ENCODE measurements around the gene ZFAND2B. TPM values are rescaled to one million over a fixed set of nuclear protein-coding genes. Genes with fewer than 3 reads are reported as not detected.

The ZFAND2B gene
- total RNA-seq, 1 experiment from 2014 or later: 16.4 TPM

- Histone ChIP-seq H3K23ac (ENCODE audit: insufficient read length, low read depth, low read length) (no peak within 1 kb of the TSS), H3T11ph (ENCODE audit: low read length) (no peak within 1 kb of the TSS), H2BK12ac (ENCODE audit: insufficient read length, low read depth, low read length) (no peak within 1 kb of the TSS), H3K4ac (ENCODE audit: low read depth, low read length) (no peak within 1 kb of the TSS), H4K5ac (ENCODE audit: insufficient read length, low read depth, low read length) (no peak within 1 kb of the TSS), H2BK5ac (ENCODE audit: insufficient read length, low read length) (no peak within 1 kb of the TSS), H4K8ac (replicated peaks; ENCODE audit: insufficient read length, low read depth, low read length) (no peak within 1 kb of the TSS), H3K4me2 (ENCODE audit: insufficient read depth, insufficient read length, low read length) (peak within 1 kb of the TSS; percentile 72), H3K14ac (ENCODE audit: insufficient read depth, low read length) (0 out of 2 replicates have a peak within 1 kb of the TSS, but pooled peaks have one; percentile 42), H4K20me1 (ENCODE audit: control insufficient read depth, insufficient read depth, insufficient read length) (no peaks in the 10 kb centered on the region), H4K91ac (ENCODE audit: insufficient read length, low read depth, low read length) (no peak within 1 kb of the TSS), H3K9ac (ENCODE audit: extremely low read depth, insufficient read length, low read length) (no peak within 1 kb of the TSS), H3K56ac (ENCODE audit: insufficient read length, low read depth, low read length) (no peak within 1 kb of the TSS), H3K9me3 (ENCODE audit: control insufficient read depth, low read depth, low read length) (no peaks in the 10 kb centered on the region), H3K23me2 (ENCODE audit: insufficient read length, low read depth, low read length, poor library complexity, severe bottlenecking) (peaks cover 22% of the 10 kb centered on the region), H3K27ac (ENCODE audit: insufficient read length, low read depth, low read length) (no peak within 1 kb of the TSS), H2AK5ac (ENCODE audit: insufficient read length, low read length) (no peak within 1 kb of the TSS), H3K79me1 (ENCODE audit: insufficient read depth, low read depth, low read length, poor library complexity, severe bottlenecking) (no peaks in the 10 kb centered on the region), H3K18ac (ENCODE audit: insufficient read length, low read depth, low read length) (peak within 1 kb of the TSS; percentile 39), H3K4me1 (ENCODE audit: insufficient read depth, low read length) (peaks cover 3% of the 10 kb centered on the region; the same call in 1 of the 2 replicates), H2BK15ac (ENCODE audit: low read depth, low read length) (no peak within 1 kb of the TSS), H3K27me3 (ENCODE audit: insufficient read depth, low read length) (peaks cover 21% of the 10 kb centered on the region), H3K79me2 (ENCODE audit: insufficient read depth, low read length) (no peaks in the 10 kb centered on the region), H2BK20ac (ENCODE audit: low read depth, low read length, poor library complexity, severe bottlenecking) (no peak within 1 kb of the TSS), H2BK120ac (ENCODE audit: low read depth, low read length, poor library complexity, severe bottlenecking) (no peak within 1 kb of the TSS), H2AFZ (ENCODE audit: low read length) (no peak within 1 kb of the TSS)
- Mint-ChIP-seq H3K27me3 (ENCODE audit: low read depth) (peaks cover 77% of the 10 kb centered on the region), H3K36me3 (ENCODE audit: insufficient read depth in 1 of 3, low read depth in 3 of 3) (peaks cover 9 to 18% (median 11%) of the 10 kb centered on the region in 3 experiments; a peak in 5 of 7 replicates), H3K4me1 (peaks cover 26 to 32% of the 10 kb centered on the region in 2 experiments), H3K9me3 (peaks cover 0 to 2% of the 10 kb centered on the region in 2 experiments; a peak in 3 of 5 replicates), H3K27ac (no peak within 1 kb of the TSS), H3K4me3 (peak within 1 kb of the TSS; percentile 69 to 88)
- no CpG with 5 or more reads among the region's 76 CpGs for WGBS (ENCODE audit: extremely low coverage, insufficient read length, low lambda C conversion rate)
- DNase-seq: peak; percentile 91
- 0 out of 3 replicates have a peak, but pooled peaks have one; percentile 12 for TF ChIP-seq CTCF (conservative IDR thresholded peaks at IDR 0.05)
Measured at GRCh38 chr2:219253753-219254589, 47.4 kb downstream of the ZFAND2B start, which contains the start of gene TUBA4A. TUBA4A (minus strand) TSS chr2:219253918; CDS start chr2:219253858, 60 bp downstream.
